OCI-LY1 (cell line): ENCODE results near the gene ASTE1.

Source experiments
- H2AFZ ChIP-seq: fragments of 200-600 bp; sonication (generic), shearing (Covaris generic); 2 replicates; pipeline ENCODE4 v1.6.0; 2014; ENCODE audit warnings: antibody characterized with exemption, mild to moderate bottlenecking, low read length
- H3F3A ChIP-seq: fragments of 200-600 bp; sonication (generic), shearing (Covaris generic); 2 replicates; pipeline ENCODE4 v1.6.0; 2014; ENCODE audit warnings: mild to moderate bottlenecking, antibody characterized with exemption, low read length, moderate library complexity; ENCODE audit not compliant: insufficient read depth
- H3K27ac ChIP-seq: fragments of 200-600 bp; sonication (generic); 2 replicates; pipeline ENCODE4 v1.5.1; 2014; ENCODE audit warnings: low read length, mixed run types, mild to moderate bottlenecking, low read depth; ENCODE audit not compliant: poor library complexity, severe bottlenecking
- H3K27me3 ChIP-seq: fragments of 200-600 bp; sonication (generic); 2 replicates; pipeline ENCODE4 v1.6.0; 2014; ENCODE audit warnings: antibody characterized with exemption, mild to moderate bottlenecking, low read length, moderate library complexity; ENCODE audit not compliant: insufficient read depth
- H3K36me3 ChIP-seq: fragments of 200-600 bp; sonication (generic); 2 replicates; pipeline ENCODE4 v1.6.1; 2014; ENCODE audit warnings: mild to moderate bottlenecking, antibody characterized with exemption, low read length, moderate library complexity, mixed read lengths; ENCODE audit not compliant: insufficient read depth
- H3K4me1 ChIP-seq: fragments of 200-600 bp; sonication (generic); 2 replicates; pipeline ENCODE4 v1.5.1; 2014; ENCODE audit warnings: mild to moderate bottlenecking, low read length, moderate library complexity; ENCODE audit not compliant: insufficient read depth, severe bottlenecking
- H3K4me2 ChIP-seq: fragments of 200-600 bp; sonication (generic), shearing (Covaris generic); 2 replicates; pipeline ENCODE4 v1.6.1; 2014; ENCODE audit warnings: low read length
- H3K4me3 ChIP-seq: fragments of 200-600 bp; sonication (generic); 2 replicates; pipeline ENCODE4 v1.5.1; 2014; ENCODE audit warnings: low read length, low read depth, mild to moderate bottlenecking, mixed read lengths; ENCODE audit not compliant: poor library complexity, severe bottlenecking
- H3K79me2 ChIP-seq: fragments of 200-600 bp; shearing (Covaris generic); 2 replicates; pipeline ENCODE4 v1.6.1; 2016; ENCODE audit warnings: mixed run types, low read length, mixed read lengths; ENCODE audit not compliant: insufficient read depth
- H3K9ac ChIP-seq: fragments of 200-600 bp; sonication (generic), shearing (Covaris generic); 2 replicates; pipeline ENCODE4 v1.6.1; 2014; ENCODE audit warnings: mild to moderate bottlenecking, low read length, mixed read lengths
- H3K9me2 ChIP-seq: fragments of 200-600 bp; sonication (generic), shearing (Covaris generic); 2 replicates; pipeline ENCODE4 v1.6.1; 2014; ENCODE audit warnings: low read depth, mild to moderate bottlenecking, low read length, mixed read lengths
- H3K9me3 ChIP-seq: fragments of 200-600 bp; shearing (Covaris generic); 2 replicates; pipeline ENCODE4 v1.6.1; 2014; ENCODE audit warnings: low read length, mixed read lengths
- H4K20me1 ChIP-seq: fragments of 200-600 bp; sonication (generic), shearing (Covaris generic); 2 replicates; pipeline ENCODE4 v1.6.0; 2016; ENCODE audit warnings: mild to moderate bottlenecking, low read length; ENCODE audit not compliant: insufficient read depth
- EZH2 ChIP-seq: fragments of 200-600 bp; sonication (generic), shearing (Covaris generic); IDR thresholded peaks from 2 replicates; pipeline ENCODE4 v1.8.0; 2017; ENCODE audit warnings: borderline replicate concordance, mixed run types, mild to moderate bottlenecking, antibody characterized with exemption, low read length, moderate library complexity, mixed read lengths
- TF ChIP-seq, protein P1 (sequence below): fragments of 200-600 bp; sonication (generic), shearing (Covaris generic); IDR thresholded peaks from 2 replicates; pipeline ENCODE4 v1.5.1; 2017; ENCODE audit warnings: mild to moderate bottlenecking, antibody characterized with exemption, low read length, moderate library complexity, mixed read lengths

Gene ASTE1

DNA sequence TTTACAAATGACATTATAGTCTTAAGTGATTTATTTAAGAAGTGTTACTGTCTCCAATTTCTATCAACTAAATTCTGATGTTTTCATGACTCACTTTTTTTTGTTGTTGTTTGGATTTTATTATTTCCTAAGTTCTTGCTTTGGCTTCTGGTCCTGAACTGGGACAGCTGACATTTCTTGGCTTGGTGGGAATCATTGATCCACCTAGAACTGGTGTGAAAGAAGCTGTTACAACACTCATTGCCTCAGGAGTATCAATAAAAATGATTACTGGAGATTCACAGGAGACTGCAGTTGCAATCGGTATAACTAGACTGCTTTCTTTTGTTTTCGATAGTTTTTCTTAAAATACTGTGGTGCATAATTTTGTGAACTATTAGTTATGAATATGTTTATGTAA is 47.5 kb downstream of the ASTE1 start:
- H3K27me3 ChIP-seq: no peaks in the 10 kb centered on the region
- H2AFZ ChIP-seq: no peak overlapping the region
- no peaks in the 10 kb centered on the region for H3K9me3 ChIP-seq
- no peak overlapping the region for H3K4me2 ChIP-seq
- no peak overlapping the region for H3K9ac ChIP-seq
- H3F3A ChIP-seq: no peaks in the 10 kb centered on the region
- no peaks in the 10 kb centered on the region for H3K4me1 ChIP-seq
- H3K9me2 ChIP-seq: no peaks in the 10 kb centered on the region
- peaks cover 57% of the 10 kb centered on the region; the same call in 1 of the 2 replicates for H3K36me3 ChIP-seq
- H4K20me1 ChIP-seq: no peaks in the 10 kb centered on the region
- H3K4me3 ChIP-seq: no peak overlapping the region
- H3K79me2 ChIP-seq: no peaks in the 10 kb centered on the region
- no peak overlapping the region for H3K27ac ChIP-seq
- no peak for TF ChIP-seq EZH2

DNA sequence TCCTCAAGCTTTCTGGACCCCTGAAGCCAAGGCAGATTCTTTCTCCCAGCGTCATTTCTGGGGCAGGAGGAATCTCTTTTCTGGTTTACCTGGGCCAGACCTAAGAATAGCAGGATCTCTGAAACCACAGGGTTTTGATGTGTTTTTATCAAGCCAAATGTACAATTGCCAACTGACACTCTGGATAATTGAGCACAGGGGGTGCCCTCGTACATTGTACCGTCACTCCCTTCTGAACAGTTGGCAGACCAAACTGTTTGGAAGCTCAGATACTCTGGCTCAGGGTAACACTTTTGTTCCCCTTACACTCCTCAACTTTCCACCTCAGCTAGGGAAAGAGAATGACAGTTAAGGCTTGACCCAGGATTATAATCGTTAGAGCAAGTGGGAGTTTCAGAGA is 49.9 kb downstream of the ASTE1 start:
- no peaks in the 10 kb centered on the region for H3K9me3 ChIP-seq
- no peak overlapping the region for H3K4me2 ChIP-seq
- H3K27me3 ChIP-seq: no peaks in the 10 kb centered on the region
- no peak overlapping the region for H2AFZ ChIP-seq
- TF ChIP-seq, protein P1, sequence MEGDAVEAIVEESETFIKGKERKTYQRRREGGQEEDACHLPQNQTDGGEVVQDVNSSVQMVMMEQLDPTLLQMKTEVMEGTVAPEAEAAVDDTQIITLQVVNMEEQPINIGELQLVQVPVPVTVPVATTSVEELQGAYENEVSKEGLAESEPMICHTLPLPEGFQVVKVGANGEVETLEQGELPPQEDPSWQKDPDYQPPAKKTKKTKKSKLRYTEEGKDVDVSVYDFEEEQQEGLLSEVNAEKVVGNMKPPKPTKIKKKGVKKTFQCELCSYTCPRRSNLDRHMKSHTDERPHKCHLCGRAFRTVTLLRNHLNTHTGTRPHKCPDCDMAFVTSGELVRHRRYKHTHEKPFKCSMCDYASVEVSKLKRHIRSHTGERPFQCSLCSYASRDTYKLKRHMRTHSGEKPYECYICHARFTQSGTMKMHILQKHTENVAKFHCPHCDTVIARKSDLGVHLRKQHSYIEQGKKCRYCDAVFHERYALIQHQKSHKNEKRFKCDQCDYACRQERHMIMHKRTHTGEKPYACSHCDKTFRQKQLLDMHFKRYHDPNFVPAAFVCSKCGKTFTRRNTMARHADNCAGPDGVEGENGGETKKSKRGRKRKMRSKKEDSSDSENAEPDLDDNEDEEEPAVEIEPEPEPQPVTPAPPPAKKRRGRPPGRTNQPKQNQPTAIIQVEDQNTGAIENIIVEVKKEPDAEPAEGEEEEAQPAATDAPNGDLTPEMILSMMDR: no peak
- no peak for TF ChIP-seq EZH2
- no peaks in the 10 kb centered on the region for H3K4me1 ChIP-seq
- H3K9me2 ChIP-seq: no peaks in the 10 kb centered on the region
- no peaks in the 10 kb centered on the region for H3F3A ChIP-seq
- no peak overlapping the region for H3K4me3 ChIP-seq
- no peaks in the 10 kb centered on the region for H3K79me2 ChIP-seq
- H4K20me1 ChIP-seq: no peaks in the 10 kb centered on the region
- no peak overlapping the region for H3K9ac ChIP-seq
- no peak overlapping the region for H3K27ac ChIP-seq
- H3K36me3 ChIP-seq: peaks cover 50% of the 10 kb centered on the region

DNA sequence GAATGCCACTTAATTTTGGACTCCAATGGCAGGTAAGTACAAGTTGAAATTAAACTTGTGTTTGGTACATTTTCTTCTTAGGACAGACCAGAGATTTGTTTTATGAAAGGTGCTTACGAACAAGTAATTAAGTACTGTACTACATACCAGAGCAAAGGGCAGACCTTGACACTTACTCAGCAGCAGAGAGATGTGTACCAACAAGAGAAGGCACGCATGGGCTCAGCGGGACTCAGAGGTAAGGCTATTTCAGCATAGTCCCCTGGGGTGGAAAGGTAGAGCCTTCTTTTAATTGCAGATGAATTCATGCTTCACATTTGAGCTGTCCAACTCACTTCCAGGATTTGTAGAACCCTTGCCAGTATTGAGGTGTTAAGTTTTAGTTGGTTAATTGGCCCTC is 51.4 kb downstream of the ASTE1 start:
- no peaks in the 10 kb centered on the region for H3K9me3 ChIP-seq
- H3K79me2 ChIP-seq: no peaks in the 10 kb centered on the region
- H3K27me3 ChIP-seq: no peaks in the 10 kb centered on the region
- no peak for TF ChIP-seq EZH2
- TF ChIP-seq, protein P1: no peak
- no peak overlapping the region for H3K9ac ChIP-seq
- no peaks in the 10 kb centered on the region for H3K4me1 ChIP-seq
- H3K9me2 ChIP-seq: no peaks in the 10 kb centered on the region
- no peak overlapping the region for H3K27ac ChIP-seq
- no peak overlapping the region for H3K4me3 ChIP-seq
- H3F3A ChIP-seq: no peaks in the 10 kb centered on the region
- H4K20me1 ChIP-seq: no peaks in the 10 kb centered on the region
- H2AFZ ChIP-seq: no peak overlapping the region
- peaks cover 51% of the 10 kb centered on the region for H3K36me3 ChIP-seq
- H3K4me2 ChIP-seq: no peak overlapping the region

DNA sequence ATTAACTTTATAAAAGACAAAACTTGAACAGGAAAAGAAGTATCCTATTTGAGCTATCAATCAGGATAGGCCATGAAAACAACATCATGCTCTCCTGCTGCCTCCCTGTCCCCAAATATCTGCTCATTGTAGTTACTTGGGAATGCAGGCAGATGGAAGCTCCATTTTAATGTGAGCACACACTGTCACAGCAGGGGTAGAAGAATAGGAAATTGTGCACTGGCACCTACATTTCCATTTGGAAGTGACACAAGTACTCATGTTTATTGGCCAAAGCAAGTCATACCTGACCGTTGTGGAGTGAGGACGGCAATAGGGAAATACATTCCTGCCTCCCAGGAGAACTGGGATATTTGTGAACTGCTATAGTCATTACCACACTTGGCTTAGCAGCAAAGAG is 52.4 kb downstream of the ASTE1 start:
- H4K20me1 ChIP-seq: no peaks in the 10 kb centered on the region
- no peaks in the 10 kb centered on the region for H3K9me2 ChIP-seq
- TF ChIP-seq, protein P1: no peak
- TF ChIP-seq EZH2: no peak
- H3K4me2 ChIP-seq: no peak overlapping the region
- no peak overlapping the region for H2AFZ ChIP-seq
- no peaks in the 10 kb centered on the region for H3K27me3 ChIP-seq
- H3K4me1 ChIP-seq: no peaks in the 10 kb centered on the region
- H3K36me3 ChIP-seq: peaks cover 47% of the 10 kb centered on the region
- H3K9me3 ChIP-seq: no peaks in the 10 kb centered on the region
- H3K9ac ChIP-seq: no peak overlapping the region
- H3F3A ChIP-seq: no peaks in the 10 kb centered on the region
- H3K79me2 ChIP-seq: no peaks in the 10 kb centered on the region
- no peak overlapping the region for H3K27ac ChIP-seq
- H3K4me3 ChIP-seq: no peak overlapping the region
